Stimulated activated CD8-positive, alpha-beta memory T cell treated with anti-CD3 and anti-CD28 coated beads, Interleukin-12 subunit alpha, Interleukin-12 subunit beta, amount 100 ng/mL, for 4 hours (primary cell): Measurements from ENCODE around the gene SPIRE1.
"Not testable (repeated sequence)": the region's sequence is repeated elsewhere in the genome, so short reads cannot be mapped to it uniquely, and the experiment has no call there.

Source experiments
- DNase-seq: peaks from one replicate; pipeline ENCODE4 v3.0.0-alpha.2; 2020; ENCODE audit warnings: low read depth

SPIRE1 gene

GRCh38 chr18:12485479-12486105 is 172.3 kb downstream of the SPIRE1 start:
- no peak for DNase-seq

GRCh38 chr18:12481915-12482314 is 176.0 kb downstream of the SPIRE1 start:
- DNase-seq: not testable (repeated sequence)

GRCh38 chr18:12479982-12480381 is 177.9 kb downstream of the SPIRE1 start:
- no peak for DNase-seq

GRCh38 chr18:12479536-12479935 is 178.4 kb downstream of the SPIRE1 start:
- no peak for DNase-seq

GRCh38 chr18:12478269-12479047 is 179.4 kb downstream of the SPIRE1 start:
- DNase-seq: no peak

GRCh38 chr18:12477606-12478005 is 180.3 kb downstream of the SPIRE1 start:
- DNase-seq: no peak

GRCh38 chr18:12476955-12477354 is 181.0 kb downstream of the SPIRE1 start:
- DNase-seq: no peak

GRCh38 chr18:12474876-12475275 is 183.0 kb downstream of the SPIRE1 start:
- DNase-seq: no peak

- DNase-seq: no peak
Observed at GRCh38 chr18:12474146-12474545, 183.8 kb downstream of the SPIRE1 start.

- DNase-seq: no peak
Observed at GRCh38 chr18:12470382-12471075, 187.4 kb downstream of the SPIRE1 start.

- DNase-seq: no peak
Observed at GRCh38 chr18:12468445-12468844, 189.5 kb downstream of the SPIRE1 start.

- DNase-seq: no peak
Observed at GRCh38 chr18:12464731-12465130, 193.2 kb downstream of the SPIRE1 start.

GRCh38 chr18:12463191-12463590 is 194.7 kb downstream of the SPIRE1 start:
- no peak for DNase-seq

GRCh38 chr18:12462242-12462641 is 195.7 kb downstream of the SPIRE1 start:
- DNase-seq: no peak

GRCh38 chr18:12461326-12461725 is 196.6 kb downstream of the SPIRE1 start:
- no peak for DNase-seq

- DNase-seq: no peak
Observed at GRCh38 chr18:12460874-12461273, 197.0 kb downstream of the SPIRE1 start.

GRCh38 chr18:12458771-12459170 is 199.1 kb downstream of the SPIRE1 start:
- DNase-seq: no peak

GRCh38 chr18:12456441-12456840 is 201.5 kb downstream of the SPIRE1 start:
- no peak for DNase-seq

GRCh38 chr18:12455496-12455895 is 202.4 kb downstream of the SPIRE1 start:
- DNase-seq: no peak

- DNase-seq: no peak
Observed at GRCh38 chr18:12452784-12453183, 205.1 kb downstream of the SPIRE1 start.

- no peak for DNase-seq
Observed at GRCh38 chr18:12451428-12451827, 206.5 kb downstream of the SPIRE1 start.

GRCh38 chr18:12449051-12449785 is 208.7 kb downstream of the SPIRE1 start:
- DNase-seq: no peak
